ENCODE data around the gene POLE4.
A peak's percentile ranks its signal among the peaks of the same experiment; 100 is the strongest.

POLE4 gene

DNA sequence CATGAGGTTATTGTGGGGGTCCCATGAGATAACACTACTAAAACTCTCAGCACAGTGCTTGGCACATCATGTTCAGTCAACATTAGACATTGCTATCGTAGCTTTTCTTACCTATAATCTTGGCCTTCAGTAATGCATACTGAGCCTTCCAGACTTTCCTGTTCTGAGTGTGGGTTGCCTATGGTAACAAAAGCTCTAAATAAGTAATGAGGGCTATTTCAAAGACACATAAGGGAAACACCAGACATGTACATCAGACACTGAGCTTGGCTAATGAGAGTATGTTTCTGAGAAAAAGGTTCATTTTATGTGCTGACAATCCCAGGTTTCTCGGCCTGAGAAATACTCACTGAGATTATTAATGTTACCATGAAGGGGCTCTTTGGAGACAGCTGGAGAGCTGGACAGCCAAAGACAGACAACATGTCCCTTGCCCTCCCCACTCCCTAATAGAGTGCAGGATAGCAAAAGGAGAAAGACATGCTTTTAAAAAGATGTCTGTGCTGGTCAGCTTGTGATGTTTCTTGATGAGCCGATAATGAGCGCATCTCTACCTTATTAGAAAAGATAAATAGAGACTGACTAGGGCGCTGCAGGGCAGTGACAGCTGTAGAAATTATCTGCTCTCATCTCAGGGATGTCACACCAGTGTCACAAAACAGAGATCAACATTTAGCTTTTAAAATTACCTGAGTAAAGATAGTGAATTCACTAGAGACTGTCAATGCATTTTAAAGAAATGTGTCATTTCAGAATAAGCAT is 25.4 kb downstream of the POLE4 start:
- no peak overlapping the region for H3K27ac ChIP-seq
- in situ Hi-C loops (cut with HindIII; ENCODE audit: low pct_ligation_motif_present, low sequenced_read_pairs) = no loop called here
- no peak for DNase-seq

DNA sequence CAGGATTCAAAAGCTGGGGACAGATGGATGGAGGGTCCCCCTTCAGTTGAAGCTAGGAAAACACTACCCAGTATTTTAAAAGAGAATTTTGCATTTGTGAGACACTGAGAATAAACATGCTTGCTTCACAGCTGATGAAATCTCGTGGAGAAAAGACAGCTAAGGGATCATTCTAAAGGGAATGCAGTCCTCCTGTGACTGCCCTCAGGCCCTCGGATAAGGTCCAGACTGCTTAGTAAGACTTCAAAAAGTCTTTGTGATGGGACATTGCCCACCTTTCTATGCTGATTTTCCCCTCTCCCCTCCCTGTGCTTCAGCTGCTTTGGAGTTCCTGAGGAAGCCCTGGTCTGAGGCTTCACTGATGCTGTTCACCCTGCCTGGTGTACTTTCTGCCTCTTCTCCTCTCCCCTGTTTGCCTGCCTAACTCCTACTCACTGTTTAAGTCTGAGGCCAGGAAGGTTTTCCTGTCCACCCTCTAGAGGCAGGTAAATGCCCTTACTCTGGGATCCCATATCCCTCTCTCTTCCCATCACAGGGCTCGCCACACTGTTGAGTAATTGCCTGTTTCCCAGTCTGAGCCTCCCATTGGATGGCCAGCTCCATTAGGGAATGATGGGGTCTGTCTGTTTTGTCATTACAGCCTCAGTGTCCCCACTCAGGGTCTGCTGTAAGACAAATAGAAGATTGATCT is 26.6 kb downstream of the POLE4 start:
- no peak for DNase-seq
- Histone ChIP-seq H3K27ac (no peak overlapping the region), H3K27me3 (replicated peaks) (no peaks in the 10 kb centered on the region), H3K36me3 (replicated peaks) (no peaks in the 10 kb centered on the region), H3K4me3 (ENCODE audit: low read depth, low read length) (no peak overlapping the region)
- no peak for TF ChIP-seq CTCF (IDR thresholded peaks at IDR 0.05; ENCODE audit: low read depth, low read length, missing control alignments)
- in situ Hi-C loops (cut with HindIII; ENCODE audit: low pct_ligation_motif_present, low sequenced_read_pairs) = no loop called here

More for the DNA sequence above, 25.4 kb downstream of the POLE4 start:
- no peak for TF ChIP-seq CTCF (IDR thresholded peaks at IDR 0.05; ENCODE audit: low read depth, low read length, missing control alignments)
- no peaks in the 10 kb centered on the region for H3K27me3 ChIP-seq (replicated peaks)
- no peaks in the 10 kb centered on the region for H3K36me3 ChIP-seq (replicated peaks)
- no peak overlapping the region for H3K4me3 ChIP-seq (ENCODE audit: low read depth, low read length)

DNA sequence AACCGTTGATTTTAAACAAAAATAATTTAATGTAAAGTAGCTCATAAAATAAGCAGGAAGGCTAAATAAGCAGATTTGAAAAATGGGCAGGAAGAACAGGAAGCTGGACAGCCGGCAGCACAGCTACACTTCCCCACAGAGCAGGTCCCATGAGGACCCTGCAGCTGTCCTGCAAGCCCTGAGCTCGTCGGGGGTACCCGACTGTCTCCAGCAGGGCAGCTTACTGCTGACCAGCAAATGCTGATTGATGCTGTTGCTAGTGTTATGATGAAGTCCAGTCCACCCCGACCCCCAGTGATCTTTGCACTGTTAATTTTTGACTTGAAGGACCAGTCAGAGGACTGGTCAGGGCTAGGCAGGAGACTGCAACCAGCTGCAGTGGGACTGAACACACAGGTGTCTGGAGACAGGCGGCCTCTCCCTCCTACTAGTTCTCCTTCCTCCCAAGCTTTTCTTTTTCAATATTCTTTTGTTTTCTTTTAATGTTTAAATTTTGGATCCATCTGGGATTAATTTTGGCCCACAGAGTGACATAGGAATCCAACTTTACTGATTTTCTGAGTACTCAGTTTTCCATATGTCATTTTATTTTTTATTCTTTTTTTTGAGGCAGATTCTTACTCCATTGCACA is 27.7 kb downstream of the POLE4 start:
- TF ChIP-seq CTCF (IDR thresholded peaks at IDR 0.05; ENCODE audit: low read depth, low read length, missing control alignments) = no peak

GRCh38 chr2:74991977-74992376 is 33.5 kb downstream of the POLE4 start:
- peak; percentile 32 for DNase-seq
- Histone ChIP-seq H3K36me3 (replicated peaks) (no peaks in the 10 kb centered on the region), H3K27me3 (replicated peaks) (no peaks in the 10 kb centered on the region), H3K27ac (no peak overlapping the region), H3K4me3 (ENCODE audit: low read depth, low read length) (no peak overlapping the region)
- no peak for TF ChIP-seq CTCF (IDR thresholded peaks at IDR 0.05; ENCODE audit: low read depth, low read length, missing control alignments)
- in situ Hi-C loops (cut with HindIII; ENCODE audit: low pct_ligation_motif_present, low sequenced_read_pairs) = no loop called here

More for the DNA sequence above, 27.7 kb downstream of the POLE4 start:
- Histone ChIP-seq H3K27ac (no peak overlapping the region), H3K36me3 (replicated peaks) (no peaks in the 10 kb centered on the region), H3K27me3 (replicated peaks) (no peaks in the 10 kb centered on the region), H3K4me3 (ENCODE audit: low read depth, low read length) (no peak overlapping the region)
- DNase-seq = no peak
- in situ Hi-C loops (cut with HindIII; ENCODE audit: low pct_ligation_motif_present, low sequenced_read_pairs) = no loop called here

GRCh38 chr2:74999468-74999867 is 41.0 kb downstream of the POLE4 start:
- Histone ChIP-seq H3K27ac (no peak overlapping the region), H3K27me3 (replicated peaks) (no peaks in the 10 kb centered on the region), H3K4me3 (ENCODE audit: low read depth, low read length) (no peak overlapping the region), H3K36me3 (replicated peaks) (no peaks in the 10 kb centered on the region)
- in situ Hi-C loops (cut with HindIII; ENCODE audit: low pct_ligation_motif_present, low sequenced_read_pairs) = no loop called here
- TF ChIP-seq CTCF (IDR thresholded peaks at IDR 0.05; ENCODE audit: low read depth, low read length, missing control alignments) = no peak
- DNase-seq = no peak
